Measurements from ENCODE around the gene ARHGDIA.

ARHGDIA gene

DNA sequence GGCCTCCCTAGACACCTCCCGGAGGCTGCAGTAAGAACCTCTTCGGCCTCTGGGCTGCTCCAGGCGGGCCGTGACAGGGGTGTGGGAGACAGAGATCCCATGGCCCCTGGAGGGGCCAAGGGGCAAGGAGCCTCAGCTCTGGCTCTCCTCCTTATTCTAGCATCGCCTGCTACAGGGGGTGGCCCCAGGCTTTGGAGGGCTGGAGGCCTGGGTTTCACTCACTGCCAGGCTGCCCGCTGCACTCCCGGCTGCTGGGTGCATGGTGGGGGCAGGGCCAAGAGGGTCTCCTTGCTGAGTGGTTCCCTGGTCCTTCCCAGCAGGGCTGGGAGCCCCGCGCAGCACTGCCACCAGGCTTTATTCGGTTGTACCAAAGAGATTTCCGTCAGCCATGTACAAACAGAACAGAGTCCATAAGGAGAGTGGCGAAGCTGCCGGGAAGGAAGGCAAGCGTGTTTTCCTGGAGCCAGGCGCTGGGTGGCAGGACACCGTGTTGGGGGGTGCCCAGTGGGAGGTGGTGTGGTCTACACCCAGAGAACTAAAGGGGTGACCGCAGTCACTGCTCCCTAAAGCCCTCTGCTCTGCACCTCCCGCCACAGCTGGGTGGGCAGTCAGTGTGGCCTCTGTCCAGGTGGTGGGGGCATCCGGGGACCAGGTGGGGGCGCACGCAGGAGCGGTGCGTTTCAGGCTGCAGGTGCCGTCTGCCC, 32.9 kb upstream of the ARHGDIA start:
- Histone ChIP-seq H3K9ac (ENCODE audit: low read length) (no peak overlapping the region), H3K36me3 (ENCODE audit: insufficient read depth, low read length) (peaks cover 16% of the 10 kb centered on the region), H3K4me3 (ENCODE audit: low read depth in 1 of 2, low read length in 2 of 2) (no peak overlapping the region), H3K27me3 (ENCODE audit: control insufficient read depth in 1 of 2, insufficient read depth in 2 of 2, low read length in 2 of 2) (peaks cover 0 to 24% of the 10 kb centered on the region in 2 donors), H3K27ac (ENCODE audit: low read depth, low read length) (no peak overlapping the region), H3K9me3 (ENCODE audit: low read length) (no peaks in the 10 kb centered on the region), H3K4me1 (ENCODE audit: insufficient read depth, low read length) (no peaks in the 10 kb centered on the region)

DNA sequence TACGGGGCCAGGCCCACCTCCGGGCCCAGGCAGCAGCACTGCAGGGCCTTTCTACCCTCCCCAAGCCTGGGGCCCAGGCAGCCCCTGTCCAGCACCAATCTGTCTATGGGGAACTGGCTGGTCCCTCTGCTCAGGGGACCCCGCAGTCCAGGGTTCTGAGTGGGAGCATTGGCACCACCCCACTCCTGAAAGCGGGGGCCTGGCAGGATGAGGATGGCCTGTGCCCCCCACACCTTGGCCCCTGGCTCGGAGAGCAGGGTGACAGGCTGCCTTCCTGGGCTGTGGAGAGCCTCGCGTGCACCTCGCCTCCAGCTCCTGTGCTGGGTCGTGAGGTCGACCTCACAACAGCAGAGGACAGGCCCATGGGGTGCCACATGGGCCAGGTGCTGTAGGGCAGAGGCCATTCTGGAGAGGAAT, 32.3 kb upstream of the ARHGDIA start:
- H3K27me3 ChIP-seq (ENCODE audit: control insufficient read depth in 1 of 2, insufficient read depth in 2 of 2, low read length in 2 of 2) = peaks cover 0 to 24% of the 10 kb centered on the region in 2 donors
- H3K9ac ChIP-seq (ENCODE audit: low read length) = no peak overlapping the region
- H3K4me1 ChIP-seq (ENCODE audit: insufficient read depth, low read length) = no peaks in the 10 kb centered on the region
- H3K9me3 ChIP-seq (ENCODE audit: low read length) = no peaks in the 10 kb centered on the region
- no peak overlapping the region for H3K4me3 ChIP-seq (ENCODE audit: low read depth in 1 of 2, low read length in 2 of 2)
- no peak overlapping the region for H3K27ac ChIP-seq (ENCODE audit: low read depth, low read length)
- H3K36me3 ChIP-seq (ENCODE audit: insufficient read depth, low read length) = peaks cover 22% of the 10 kb centered on the region

DNA sequence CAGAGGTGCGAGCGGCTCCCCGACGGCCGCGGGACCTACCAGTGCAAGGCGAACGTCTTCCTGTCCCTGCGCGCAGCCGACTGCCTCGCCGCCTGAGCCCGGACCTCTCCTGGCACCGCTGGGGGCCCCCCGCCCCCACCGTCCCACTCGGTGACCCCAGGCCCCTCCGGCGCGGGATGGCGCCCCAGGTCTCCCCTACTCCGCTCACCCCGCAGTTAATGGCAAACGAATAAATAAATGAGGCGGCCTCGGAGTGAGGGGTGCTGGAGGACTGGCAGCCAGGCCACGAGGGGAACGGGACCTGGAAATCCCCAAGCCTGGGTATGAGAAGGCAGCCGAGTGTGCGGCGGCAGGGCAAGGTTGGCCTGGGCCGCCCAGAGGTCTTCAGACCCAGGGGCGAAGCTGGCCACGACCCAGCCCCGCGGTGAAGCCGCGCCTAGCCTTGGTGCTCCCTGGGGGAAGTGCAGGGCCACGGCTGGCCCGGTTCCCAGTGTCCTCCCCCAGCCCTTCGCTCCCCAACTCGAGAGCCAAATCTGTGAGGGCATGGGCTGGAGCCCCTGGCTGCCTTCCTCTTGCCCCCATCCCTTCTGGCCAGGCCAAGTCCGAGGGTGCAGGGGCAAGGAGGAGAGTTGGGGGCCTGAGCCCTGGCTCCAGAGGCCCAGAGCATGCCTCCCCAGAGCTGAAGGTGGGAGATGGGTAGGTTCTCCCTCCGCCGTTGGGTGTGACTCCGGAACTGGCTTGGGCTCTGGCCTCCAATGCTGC, 31.7 kb upstream of the ARHGDIA start:
- Histone ChIP-seq H3K27ac (ENCODE audit: low read depth, low read length) (no peak overlapping the region), H3K9ac (ENCODE audit: low read length) (no peak overlapping the region), H3K36me3 (ENCODE audit: insufficient read depth, low read length) (peaks cover 27% of the 10 kb centered on the region), H3K4me3 (ENCODE audit: low read depth in 1 of 2, low read length in 2 of 2) (no peak overlapping the region), H3K27me3 (ENCODE audit: control insufficient read depth in 1 of 2, insufficient read depth in 2 of 2, low read length in 2 of 2) (peaks cover 0 to 24% of the 10 kb centered on the region in 2 donors), H3K4me1 (ENCODE audit: insufficient read depth, low read length) (no peaks in the 10 kb centered on the region), H3K9me3 (ENCODE audit: low read length) (no peaks in the 10 kb centered on the region)

DNA sequence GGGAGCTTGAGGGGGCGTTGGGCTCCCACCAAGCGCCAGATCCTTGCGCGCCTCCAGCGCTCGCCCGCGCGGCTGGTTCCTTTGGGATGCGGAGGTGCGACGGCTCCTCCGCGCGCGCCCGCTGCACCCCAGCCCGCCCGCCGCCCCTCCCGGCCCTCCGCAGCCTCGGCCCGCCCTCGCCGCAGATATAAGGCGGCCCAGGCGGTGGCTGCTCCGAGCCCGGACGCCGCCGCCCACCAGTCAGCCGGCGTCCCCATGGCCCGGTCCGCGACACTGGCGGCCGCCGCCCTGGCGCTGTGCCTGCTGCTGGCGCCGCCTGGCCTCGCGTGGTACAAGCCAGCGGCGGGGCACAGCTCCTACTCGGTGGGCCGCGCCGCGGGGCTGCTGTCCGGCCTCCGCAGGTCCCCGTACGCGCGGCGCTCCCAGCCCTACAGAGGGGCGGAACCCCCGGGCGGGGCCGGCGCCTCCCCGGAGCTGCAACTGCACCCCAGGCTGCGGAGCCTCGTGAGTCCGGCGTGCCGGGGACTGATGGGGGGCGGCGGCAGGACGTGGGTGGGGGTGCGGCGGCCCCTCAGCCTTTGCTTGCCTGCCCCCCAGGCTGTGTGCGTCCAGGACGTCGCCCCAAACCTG, 31.0 kb upstream of the ARHGDIA start, which contains the start of gene NPB:
Gene NPB (plus strand): TSS at position 216 of the 630 bp plus-strand sequence. CDS start 40 bp downstream, at position 256.
- H3K36me3 ChIP-seq (ENCODE audit: insufficient read depth, low read length) = peaks cover 31% of the 10 kb centered on the region
- peak within 1 kb of the TSS in 1 of 2 donors; percentile 31 for H3K4me3 ChIP-seq (ENCODE audit: low read depth in 1 of 2, low read length in 2 of 2)
- no peak within 1 kb of the TSS for H3K27ac ChIP-seq (ENCODE audit: low read depth, low read length)
- no peak within 1 kb of the TSS for H3K9ac ChIP-seq (ENCODE audit: low read length)
- no peaks in the 10 kb centered on the region for H3K9me3 ChIP-seq (ENCODE audit: low read length)
- no peaks in the 10 kb centered on the region for H3K4me1 ChIP-seq (ENCODE audit: insufficient read depth, low read length)
- H3K27me3 ChIP-seq (ENCODE audit: control insufficient read depth in 1 of 2, insufficient read depth in 2 of 2, low read length in 2 of 2) = peaks cover 0 to 24% of the 10 kb centered on the region in 2 donors

DNA sequence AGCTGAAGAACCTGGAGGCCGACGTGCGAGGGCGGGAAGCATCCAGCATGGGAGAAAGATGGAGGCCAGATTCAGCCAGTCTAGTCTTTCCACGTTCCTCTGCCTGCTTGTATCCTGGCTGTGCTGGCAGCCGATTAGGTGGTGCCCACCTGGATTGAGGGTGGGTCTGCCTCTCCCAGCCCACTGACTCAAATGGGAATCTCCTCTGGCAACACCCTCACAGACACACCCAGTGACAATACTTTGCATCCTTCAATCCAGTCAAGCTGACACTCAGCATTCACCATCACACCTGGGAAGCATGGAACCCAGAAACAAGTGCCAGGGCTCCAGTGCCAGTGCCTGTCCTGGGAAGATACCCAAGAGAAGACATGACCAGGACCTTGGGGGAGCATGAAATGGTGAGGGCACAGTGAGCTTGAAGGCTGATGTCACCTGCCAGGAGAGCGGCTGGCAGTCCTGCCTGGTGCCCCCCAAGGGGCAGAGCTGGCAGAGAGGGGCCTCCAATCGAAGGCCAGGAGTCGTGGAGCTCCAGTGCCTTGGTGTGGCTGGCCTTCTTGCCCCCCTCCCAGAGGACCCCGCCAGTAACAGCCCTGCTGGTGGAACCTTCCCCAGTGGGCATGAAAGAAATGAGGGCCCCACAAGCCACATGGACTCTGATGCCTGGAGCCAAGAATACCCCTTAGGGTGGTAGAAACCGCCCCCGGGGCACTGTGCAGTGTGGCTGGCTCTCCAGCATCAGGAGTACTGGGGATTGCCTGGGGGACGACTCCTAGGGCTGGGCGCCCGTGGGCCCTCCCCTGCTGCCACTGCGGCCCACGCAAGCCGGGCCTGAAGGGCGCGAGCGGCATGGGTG, 30.3 kb upstream of the ARHGDIA start:
- H3K9ac ChIP-seq (ENCODE audit: low read length) = no peak overlapping the region
- peak overlapping the region in 1 of 2 donors; percentile 31 for H3K4me3 ChIP-seq (ENCODE audit: low read depth in 1 of 2, low read length in 2 of 2)
- H3K4me1 ChIP-seq (ENCODE audit: insufficient read depth, low read length) = no peaks in the 10 kb centered on the region
- H3K36me3 ChIP-seq (ENCODE audit: insufficient read depth, low read length) = peaks cover 32% of the 10 kb centered on the region
- H3K9me3 ChIP-seq (ENCODE audit: low read length) = no peaks in the 10 kb centered on the region
- H3K27ac ChIP-seq (ENCODE audit: low read depth, low read length) = no peak overlapping the region
- peaks cover 0 to 24% of the 10 kb centered on the region in 2 donors for H3K27me3 ChIP-seq (ENCODE audit: control insufficient read depth in 1 of 2, insufficient read depth in 2 of 2, low read length in 2 of 2)

DNA sequence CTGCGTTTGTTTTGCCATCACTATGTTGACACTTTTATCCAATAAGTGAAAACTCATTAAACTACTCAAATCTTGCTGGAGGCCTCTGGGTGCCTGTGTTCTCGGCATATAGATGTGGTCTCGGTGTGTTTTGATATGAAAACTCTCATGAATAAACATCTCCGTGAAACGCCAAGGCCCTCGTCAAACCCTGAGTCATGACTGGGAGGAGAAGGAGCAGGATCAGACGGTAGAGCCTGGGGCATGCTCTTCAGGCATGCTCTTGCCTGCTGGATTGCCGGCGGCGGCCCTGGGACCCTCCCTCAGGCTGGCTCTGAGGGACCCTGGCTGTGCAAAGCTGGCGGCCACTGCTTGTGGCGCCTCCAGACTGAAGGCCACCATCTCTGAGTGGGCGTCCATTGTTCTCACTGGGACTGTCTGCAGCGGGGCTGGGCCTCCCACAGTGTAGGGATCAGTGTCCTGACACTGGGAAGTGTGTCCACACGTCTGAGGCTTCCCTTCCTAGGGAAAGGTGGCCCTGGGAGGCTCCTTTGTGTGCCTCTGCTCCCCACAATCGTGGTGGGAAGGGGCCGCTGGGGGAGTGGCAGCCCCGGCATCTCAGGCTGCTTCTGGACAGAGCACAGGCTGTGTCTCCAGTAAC, 29.2 kb upstream of the ARHGDIA start:
- Histone ChIP-seq H3K9me3 (ENCODE audit: low read length) (no peaks in the 10 kb centered on the region), H3K9ac (ENCODE audit: low read length) (no peak overlapping the region), H3K4me3 (ENCODE audit: low read depth in 1 of 2, low read length in 2 of 2) (no peak overlapping the region), H3K27me3 (ENCODE audit: control insufficient read depth in 1 of 2, insufficient read depth in 2 of 2, low read length in 2 of 2) (peaks cover 0 to 24% of the 10 kb centered on the region in 2 donors), H3K36me3 (ENCODE audit: insufficient read depth, low read length) (peaks cover 38% of the 10 kb centered on the region), H3K4me1 (ENCODE audit: insufficient read depth, low read length) (no peaks in the 10 kb centered on the region), H3K27ac (ENCODE audit: low read depth, low read length) (no peak overlapping the region)

DNA sequence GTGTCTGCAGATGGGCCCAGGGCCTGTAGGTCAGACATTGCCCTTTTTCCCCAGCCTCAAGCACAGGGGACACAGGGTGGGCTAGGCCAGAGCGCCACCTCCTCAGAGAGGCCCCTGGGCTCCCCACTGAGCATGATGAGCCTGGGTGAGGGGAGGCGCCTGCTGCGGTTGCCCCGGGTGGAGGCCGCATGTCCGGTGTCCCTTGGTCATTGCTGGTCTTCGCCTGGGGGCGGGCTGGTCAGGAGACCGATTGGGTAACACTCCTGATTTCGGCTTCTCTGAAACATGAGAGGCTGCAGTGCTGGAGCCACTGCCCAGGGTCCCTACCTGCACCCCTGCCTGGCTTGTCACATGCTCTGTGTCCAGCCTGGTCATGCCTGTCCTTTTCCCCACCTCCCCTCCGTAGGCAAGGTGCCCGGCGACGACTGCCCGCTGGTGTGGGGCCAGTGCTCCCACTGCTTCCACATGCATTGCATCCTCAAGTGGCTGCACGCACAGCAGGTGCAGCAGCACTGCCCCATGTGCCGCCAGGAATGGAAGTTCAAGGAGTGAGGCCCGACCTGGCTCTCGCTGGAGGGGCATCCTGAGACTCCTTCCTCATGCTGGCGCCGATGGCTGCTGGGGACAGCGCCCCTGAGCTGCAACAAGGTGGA, 28.5 kb upstream of the ARHGDIA start:
- Histone ChIP-seq H3K4me1 (ENCODE audit: insufficient read depth, low read length) (no peaks in the 10 kb centered on the region), H3K9ac (ENCODE audit: low read length) (no peak overlapping the region), H3K27ac (ENCODE audit: low read depth, low read length) (no peak overlapping the region), H3K4me3 (ENCODE audit: low read depth in 1 of 2, low read length in 2 of 2) (no peak overlapping the region), H3K36me3 (ENCODE audit: insufficient read depth, low read length) (peaks cover 42% of the 10 kb centered on the region), H3K9me3 (ENCODE audit: low read length) (no peaks in the 10 kb centered on the region), H3K27me3 (ENCODE audit: control insufficient read depth in 1 of 2, insufficient read depth in 2 of 2, low read length in 2 of 2) (peaks cover 0 to 24% of the 10 kb centered on the region in 2 donors)

DNA sequence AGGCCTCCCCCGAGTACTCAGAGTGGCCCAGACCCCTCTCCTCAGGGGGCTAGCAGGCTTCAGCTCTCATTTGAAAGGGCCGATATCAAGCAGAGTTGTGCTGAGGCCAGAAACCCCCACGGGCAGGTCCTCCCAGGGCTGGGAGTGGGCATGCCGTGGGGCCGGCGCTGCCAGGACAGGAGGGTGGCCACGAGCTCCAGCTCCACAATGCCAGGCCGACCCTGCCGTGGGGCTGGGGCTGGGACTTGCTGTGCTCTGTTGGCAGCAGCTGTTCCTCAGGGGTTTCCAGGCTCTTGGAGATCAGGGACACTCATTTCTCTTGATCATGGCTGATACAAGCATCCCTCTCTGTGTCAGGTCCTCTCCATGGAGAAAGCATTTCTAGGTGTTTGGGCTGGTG, 27.7 kb upstream of the ARHGDIA start:
- peaks cover 50% of the 10 kb centered on the region for H3K36me3 ChIP-seq (ENCODE audit: insufficient read depth, low read length)

DNA sequence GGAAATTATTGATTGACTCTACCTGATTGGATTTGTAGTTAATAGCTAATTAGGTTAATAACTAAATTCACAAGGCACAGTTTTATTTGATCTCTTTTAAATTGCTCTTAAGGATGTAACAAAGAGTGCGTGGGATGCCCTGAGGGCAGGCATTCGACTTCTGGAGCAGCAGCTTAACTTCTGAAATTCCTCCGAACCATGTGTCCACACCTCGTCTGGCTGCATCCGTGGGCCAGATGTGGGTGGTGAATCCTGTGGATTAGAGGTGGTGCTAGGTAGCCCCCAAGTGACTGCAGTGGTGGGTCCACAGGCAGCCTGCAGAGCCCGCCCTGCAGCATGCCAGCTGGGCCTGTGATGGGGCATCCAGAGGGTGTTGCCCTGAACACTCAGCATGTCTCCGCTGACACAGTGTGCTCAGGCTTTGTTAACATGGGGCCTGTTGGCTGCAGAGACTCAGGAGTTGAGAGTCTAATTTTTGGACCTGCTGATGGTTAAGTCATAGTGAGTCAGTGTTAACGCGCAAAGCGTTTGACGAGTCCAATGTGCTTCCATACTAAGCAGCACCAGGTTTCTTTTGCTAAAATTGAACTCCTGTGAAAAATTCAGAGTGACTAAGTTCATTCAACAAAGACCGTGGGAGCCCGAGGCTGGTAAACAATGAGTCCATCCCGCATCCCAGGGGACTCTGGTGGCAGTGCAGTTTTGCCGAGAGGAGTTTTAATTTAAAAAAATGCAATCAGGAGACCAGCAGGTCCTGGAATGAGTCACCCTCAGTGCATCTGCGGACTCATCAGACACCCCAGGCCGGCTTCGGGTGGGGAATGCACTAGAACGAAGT, 27.1 kb upstream of the ARHGDIA start:
- H3K4me3 ChIP-seq (ENCODE audit: low read depth in 1 of 2, low read length in 2 of 2) = no peak overlapping the region
- H3K36me3 ChIP-seq (ENCODE audit: insufficient read depth, low read length) = peaks cover 51% of the 10 kb centered on the region
- H3K27me3 ChIP-seq (ENCODE audit: control insufficient read depth in 1 of 2, insufficient read depth in 2 of 2, low read length in 2 of 2) = peaks cover 0 to 20% of the 10 kb centered on the region in 2 donors
- no peak overlapping the region for H3K9ac ChIP-seq (ENCODE audit: low read length)
- no peaks in the 10 kb centered on the region for H3K9me3 ChIP-seq (ENCODE audit: low read length)
- H3K4me1 ChIP-seq (ENCODE audit: insufficient read depth, low read length) = no peaks in the 10 kb centered on the region
- H3K27ac ChIP-seq (ENCODE audit: low read depth, low read length) = no peak overlapping the region

More for the DNA sequence above, 27.7 kb upstream of the ARHGDIA start:
- Histone ChIP-seq H3K4me3 (ENCODE audit: low read depth in 1 of 2, low read length in 2 of 2) (no peak overlapping the region), H3K4me1 (ENCODE audit: insufficient read depth, low read length) (no peaks in the 10 kb centered on the region), H3K27me3 (ENCODE audit: control insufficient read depth in 1 of 2, insufficient read depth in 2 of 2, low read length in 2 of 2) (peaks cover 0 to 24% of the 10 kb centered on the region in 2 donors), H3K9me3 (ENCODE audit: low read length) (no peaks in the 10 kb centered on the region), H3K9ac (ENCODE audit: low read length) (no peak overlapping the region), H3K27ac (ENCODE audit: low read depth, low read length) (no peak overlapping the region)

Measured in muscle layer of colon (tissue), 2 donors.